Trophoblast cell (in vitro differentiated cells and primary cell): Measurements from ENCODE around the gene CCDC85A.

Experiments used
- DNase-seq, 2 donors: peaks; one replicate each; pipeline ENCODE4 v3.0.0-alpha.2; 2016
- H2AFZ ChIP-seq: 2 replicates; pipeline ENCODE4 v1.6.1; 2013; ENCODE audit warnings: low read length, moderate library complexity, mild to moderate bottlenecking; ENCODE audit not compliant: insufficient read depth, poor library complexity
- H2AK5ac ChIP-seq: 2 replicates; pipeline ENCODE4 v1.6.1; 2013; ENCODE audit warnings: mild to moderate bottlenecking, low read length
- H2BK120ac ChIP-seq: 2 replicates; pipeline ENCODE4 v1.6.1; 2013; ENCODE audit warnings: low read length, mild to moderate bottlenecking, moderate library complexity; ENCODE audit not compliant: insufficient read depth, poor library complexity
- H2BK12ac ChIP-seq: 2 replicates; pipeline ENCODE4 v1.6.1; 2013; ENCODE audit warnings: mild to moderate bottlenecking, low read length, moderate library complexity
- H2BK5ac ChIP-seq: 2 replicates; pipeline ENCODE4 v1.6.1; 2013; ENCODE audit warnings: low read length, low read depth, moderate library complexity, mild to moderate bottlenecking; ENCODE audit not compliant: poor library complexity
- H3K14ac ChIP-seq: 2 replicates; pipeline ENCODE4 v1.6.1; 2013; ENCODE audit warnings: mild to moderate bottlenecking, low read length
- H3K18ac ChIP-seq: 2 replicates; pipeline ENCODE4 v1.6.1; 2013; ENCODE audit warnings: mild to moderate bottlenecking, low read length
- H3K23ac ChIP-seq: 2 replicates; pipeline ENCODE4 v1.6.1; 2013; ENCODE audit warnings: low read length
- H3K27ac ChIP-seq: 2 replicates; pipeline ENCODE4 v1.5.1; 2013; ENCODE audit warnings: low read depth, mild to moderate bottlenecking, inconsistent platforms, low read length, moderate library complexity
- H3K27me3 ChIP-seq: 2 replicates; pipeline ENCODE4 v1.6.1; 2013; ENCODE audit warnings: inconsistent platforms, mild to moderate bottlenecking, low read length, moderate library complexity; ENCODE audit not compliant: insufficient read depth
- H3K36me3 ChIP-seq, 2 experiments: 1 replicate in 1 of 2; 2 replicates in 1 of 2; pipeline ENCODE4 v1.6.1; 2013; ENCODE audit warnings: low read length in 2 of 2, mild to moderate bottlenecking in 2 of 2, moderate library complexity in 1 of 2; ENCODE audit not compliant: insufficient read depth in 2 of 2, control insufficient read depth in 1 of 2
- H3K4ac ChIP-seq: 2 replicates; pipeline ENCODE4 v1.6.1; 2013; ENCODE audit warnings: low read depth, mild to moderate bottlenecking, low read length, moderate library complexity
- H3K4me1 ChIP-seq, 2 experiments: 1 replicate in 1 of 2; 2 replicates in 1 of 2; pipeline ENCODE4 v1.6.1; 2013; ENCODE audit warnings: low read length in 2 of 2, mild to moderate bottlenecking in 2 of 2, moderate library complexity in 1 of 2; ENCODE audit not compliant: insufficient read depth in 2 of 2, control insufficient read depth in 1 of 2
- H3K4me2 ChIP-seq: 2 replicates; pipeline ENCODE4 v1.6.1; 2013; ENCODE audit warnings: inconsistent platforms, mild to moderate bottlenecking, low read length, moderate library complexity
- H3K4me3 ChIP-seq: 2 replicates; pipeline ENCODE4 v1.5.1; 2013; ENCODE audit warnings: mild to moderate bottlenecking, low read depth, low read length, inconsistent platforms
- H3K79me1 ChIP-seq: one replicate; pipeline ENCODE4 v1.6.1; 2013; ENCODE audit warnings: low read length
- H3K79me2 ChIP-seq: 2 replicates; pipeline ENCODE4 v1.6.1; 2013; ENCODE audit warnings: low read length, mild to moderate bottlenecking; ENCODE audit not compliant: control insufficient read depth, insufficient read depth, poor library complexity
- H3K9ac ChIP-seq: 2 replicates; pipeline ENCODE4 v1.6.1; 2013; ENCODE audit warnings: mild to moderate bottlenecking, low read length
- H3K9me3 ChIP-seq: 2 replicates; pipeline ENCODE4 v1.6.1; 2013; ENCODE audit warnings: low read depth, mild to moderate bottlenecking, control low read depth, inconsistent platforms, low read length; ENCODE audit not compliant: insufficient read depth
- H4K12ac ChIP-seq: 2 replicates; pipeline ENCODE4 v1.6.1; 2013; ENCODE audit warnings: low read depth, mild to moderate bottlenecking, low read length, moderate library complexity
- H4K8ac ChIP-seq: 2 replicates; pipeline ENCODE4 v1.6.1; 2013; ENCODE audit warnings: low read depth, mild to moderate bottlenecking, low read length, moderate library complexity
- H4K91ac ChIP-seq: one replicate; pipeline ENCODE4 v1.6.1; 2013; ENCODE audit warnings: low read depth, mild to moderate bottlenecking, low read length, moderate library complexity
- WGBS: extraction: QIAGEN DNeasy Blood & Tissue Kit; methylation state at CpG from one replicate; pipeline ENCODE4 v1.1.7; 2013; ENCODE audit warnings: missing lambda C conversion rate; ENCODE audit not compliant: insufficient read length, insufficient coverage; ENCODE audit errors: extremely low coverage; 5-methylcytosine and 5-hydroxymethylcytosine counted together

CCDC85A gene

GRCh38 chr2:56207760-56208159 lies 24.0 kb downstream of the CCDC85A start:
- Histone ChIP-seq H4K91ac (no peak overlapping the region), H3K4me3 (no peak overlapping the region), H4K12ac (no peak overlapping the region), H2BK5ac (no peak overlapping the region), H3K79me2 (no peaks in the 10 kb centered on the region), H2BK12ac (no peak overlapping the region), H3K4me1 (no peaks in the 10 kb centered on the region), H2AFZ (no peak overlapping the region), H3K18ac (no peak overlapping the region), H3K9ac (no peak overlapping the region), H2BK120ac (no peak overlapping the region), H3K79me1 (no peaks in the 10 kb centered on the region), H3K27ac (no peak overlapping the region), H3K14ac (no peak overlapping the region), H3K36me3 (no peaks in the 10 kb centered on the region), H3K23ac (no peak overlapping the region), H3K9me3 (no peaks in the 10 kb centered on the region), H4K8ac (no peak overlapping the region), H3K4me2 (no peak overlapping the region), H3K4ac (no peak overlapping the region), H3K27me3 (no peaks in the 10 kb centered on the region), H2AK5ac (no peak overlapping the region)
- no CpG with 5 or more reads among the region's 1 CpG for WGBS
- DNase-seq, result no peak

DNA sequence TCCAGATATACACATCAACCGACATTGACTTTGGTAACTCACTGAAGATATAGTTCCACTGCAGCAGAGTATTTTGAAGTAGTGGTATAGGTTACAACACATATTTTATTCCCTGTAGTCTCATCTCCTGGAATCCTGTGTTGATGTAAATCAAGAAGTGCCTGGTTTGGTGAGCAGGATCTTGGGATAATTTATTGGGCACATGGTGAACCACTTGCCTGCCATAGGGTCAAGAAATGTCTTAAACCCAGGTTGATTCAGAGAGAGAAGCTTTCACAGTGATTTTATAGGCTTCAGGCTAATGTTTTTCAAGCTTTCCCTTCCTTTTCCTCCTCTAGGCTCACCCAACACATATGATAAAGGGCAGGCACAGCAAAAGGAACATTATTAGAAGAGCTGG lies 24.6 kb downstream of the CCDC85A start:
- H3K4ac ChIP-seq, result no peak overlapping the region
- no peak overlapping the region for H2BK12ac ChIP-seq
- no peak overlapping the region for H3K9ac ChIP-seq
- no peak overlapping the region for H2BK5ac ChIP-seq
- no peak overlapping the region for H3K4me3 ChIP-seq
- no peak overlapping the region for H3K14ac ChIP-seq
- no peak overlapping the region for H2AK5ac ChIP-seq
- no peak overlapping the region for H4K12ac ChIP-seq
- H4K91ac ChIP-seq, result no peak overlapping the region
- no peak overlapping the region for H2AFZ ChIP-seq
- no peak overlapping the region for H3K27ac ChIP-seq
- DNase-seq, result no peak
- no peaks in the 10 kb centered on the region for H3K27me3 ChIP-seq
- H3K79me1 ChIP-seq, result no peaks in the 10 kb centered on the region
- no peak overlapping the region for H4K8ac ChIP-seq
- H3K9me3 ChIP-seq, result no peaks in the 10 kb centered on the region
- no peaks in the 10 kb centered on the region for H3K36me3 ChIP-seq
- H3K23ac ChIP-seq, result no peak overlapping the region
- no peaks in the 10 kb centered on the region for H3K79me2 ChIP-seq
- H2BK120ac ChIP-seq, result no peak overlapping the region
- no peak overlapping the region for H3K4me2 ChIP-seq
- no peak overlapping the region for H3K18ac ChIP-seq
- H3K4me1 ChIP-seq, result no peaks in the 10 kb centered on the region
- WGBS, result no CpG with 5 or more reads among the region's 1 CpG

DNA sequence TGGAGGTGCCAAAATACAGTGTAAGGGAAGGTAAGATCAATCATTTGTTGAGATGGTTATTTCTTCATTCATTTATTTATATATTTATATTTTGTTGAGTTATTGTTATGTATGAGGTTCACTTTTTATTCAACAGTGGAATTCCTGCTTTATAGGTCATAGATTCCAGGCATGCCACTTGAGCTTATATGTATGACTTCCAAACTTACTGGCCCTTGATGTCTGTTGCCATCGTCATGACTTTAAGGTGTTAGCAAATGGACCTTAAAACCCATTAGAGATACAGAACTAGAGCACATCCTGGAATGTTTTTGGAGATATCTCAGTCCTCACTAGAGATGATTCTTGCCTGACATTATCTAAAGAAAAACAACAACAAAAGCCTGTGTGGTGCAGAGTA lies 25.9 kb downstream of the CCDC85A start:
- H4K8ac ChIP-seq, result no peak overlapping the region
- H3K4me1 ChIP-seq, result no peaks in the 10 kb centered on the region
- no peaks in the 10 kb centered on the region for H3K27me3 ChIP-seq
- no peaks in the 10 kb centered on the region for H3K79me2 ChIP-seq
- no peak overlapping the region for H2AFZ ChIP-seq
- H3K36me3 ChIP-seq, result no peaks in the 10 kb centered on the region
- H3K4ac ChIP-seq, result no peak overlapping the region
- no peak overlapping the region for H3K18ac ChIP-seq
- WGBS, result no CpG with 5 or more reads among the region's 1 CpG
- H2BK12ac ChIP-seq, result no peak overlapping the region
- peak in 1 of 2 donors; percentile 24 for DNase-seq
- no peak overlapping the region for H2AK5ac ChIP-seq
- no peaks in the 10 kb centered on the region for H3K9me3 ChIP-seq
- no peak overlapping the region for H3K14ac ChIP-seq
- H3K79me1 ChIP-seq, result no peaks in the 10 kb centered on the region
- no peak overlapping the region for H2BK120ac ChIP-seq
- no peak overlapping the region for H3K4me3 ChIP-seq
- H4K91ac ChIP-seq, result no peak overlapping the region
- no peak overlapping the region for H3K9ac ChIP-seq
- no peak overlapping the region for H3K4me2 ChIP-seq
- no peak overlapping the region for H3K23ac ChIP-seq
- H3K27ac ChIP-seq, result no peak overlapping the region
- H2BK5ac ChIP-seq, result no peak overlapping the region
- H4K12ac ChIP-seq, result no peak overlapping the region

- Histone ChIP-seq H3K23ac (no peak overlapping the region), H4K91ac (no peak overlapping the region), H3K36me3 (no peaks in the 10 kb centered on the region), H3K9me3 (no peaks in the 10 kb centered on the region), H3K4ac (no peak overlapping the region), H3K4me3 (no peak overlapping the region), H3K79me2 (no peaks in the 10 kb centered on the region), H3K4me2 (no peak overlapping the region), H3K9ac (no peak overlapping the region), H3K14ac (no peak overlapping the region), H2BK120ac (no peak overlapping the region), H4K8ac (no peak overlapping the region), H3K27ac (no peak overlapping the region), H2AFZ (no peak overlapping the region), H2BK5ac (no peak overlapping the region), H3K79me1 (no peaks in the 10 kb centered on the region), H3K27me3 (no peaks in the 10 kb centered on the region), H3K4me1 (no peaks in the 10 kb centered on the region), H2AK5ac (no peak overlapping the region), H4K12ac (no peak overlapping the region), H3K18ac (no peak overlapping the region), H2BK12ac (no peak overlapping the region)
- peak in 1 of 2 donors; percentile 52 for DNase-seq
- WGBS, result no CpG with 5 or more reads among the region's 3 CpGs
Observed at GRCh38 chr2:56210291-56210690, 26.5 kb downstream of the CCDC85A start.
